ENCODE results near the gene CCDC122. TPM values are rescaled to one million over a fixed set of nuclear protein-coding genes. Genes with fewer than 3 reads are reported as not detected.

The CCDC122 gene
- total and polyA plus RNA-seq, 7 donors = 0.15 to 1.6 (median 0.91) TPM

DNA sequence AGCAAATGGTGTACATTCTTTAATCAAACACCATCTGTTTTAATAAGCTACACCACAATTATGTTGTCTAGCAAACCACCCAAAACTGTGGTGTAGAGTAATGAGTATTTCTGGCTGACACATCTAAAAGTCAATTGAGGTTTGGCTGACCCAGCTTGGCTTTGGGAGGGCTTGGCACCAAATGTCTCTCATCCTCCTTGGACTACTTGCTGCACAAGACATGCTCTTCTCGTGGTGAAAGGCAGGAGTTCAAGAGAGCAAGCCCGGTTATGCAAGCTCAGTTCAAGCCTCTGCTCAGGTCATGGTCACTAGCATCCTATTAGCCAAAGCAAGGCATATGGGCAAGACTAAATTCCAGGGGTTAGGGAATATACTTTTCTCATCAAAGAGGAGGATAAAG, 37.3 kb upstream of the CCDC122 start:
- no peaks in the 10 kb centered on the region for H3K4me1 ChIP-seq
- no peak for DNase-seq
- H3K27me3 ChIP-seq (ENCODE audit: insufficient read depth in 3 of 3, low read length in 2 of 3) = no peaks in the 10 kb centered on the region
- no peak for ATAC-seq
- no peak overlapping the region for H3K27ac ChIP-seq
- no peak for TF ChIP-seq CTCF (IDR thresholded peaks at IDR 0.05)
- intact Hi-C loops (cut with DNase I) = no loop called here
- 29 to 37% (median 32%) methylated on average over 2 of the region's 2 CpGs for WGBS, 3 donors
- H3K4me3 ChIP-seq = no peak overlapping the region
- H3K9me3 ChIP-seq = no peaks in the 10 kb centered on the region
- H3K36me3 ChIP-seq (ENCODE audit: insufficient read depth in 1 of 2, low read depth in 1 of 2) = no peaks in the 10 kb centered on the region

- Histone ChIP-seq H3K27me3 (ENCODE audit: insufficient read depth in 3 of 3, low read length in 2 of 3) (no peaks in the 10 kb centered on the region), H3K36me3 (ENCODE audit: insufficient read depth in 1 of 2, low read depth in 1 of 2) (no peaks in the 10 kb centered on the region), H3K4me3 (no peak overlapping the region), H3K4me1 (peaks cover 4% of the 10 kb centered on the region), H3K27ac (no peak overlapping the region), H3K9me3 (no peaks in the 10 kb centered on the region)
- no peak for DNase-seq
- intact Hi-C loops (cut with DNase I) = no loop called here
- 83 to 96% (median 84%) methylated on average over 3 to 6 of the region's 6 CpGs for WGBS, 3 donors
- TF ChIP-seq CTCF (IDR thresholded peaks at IDR 0.05) = no peak
- ATAC-seq = no peak
These were observed 35.9 kb upstream of the CCDC122 start for GRCh38 chr13:43915451-43915850.

- no peak for TF ChIP-seq CTCF (IDR thresholded peaks at IDR 0.05)
- DNase-seq = no peak
- Histone ChIP-seq H3K9me3 (no peaks in the 10 kb centered on the region), H3K27ac (no peak overlapping the region), H3K36me3 (ENCODE audit: insufficient read depth in 1 of 2, low read depth in 1 of 2) (no peaks in the 10 kb centered on the region), H3K4me3 (no peak overlapping the region), H3K27me3 (ENCODE audit: insufficient read depth in 3 of 3, low read length in 2 of 3) (no peaks in the 10 kb centered on the region), H3K4me1 (peaks cover 10% of the 10 kb centered on the region)
- intact Hi-C loops (cut with DNase I) = no loop called here
- 60 to 70% (median 64%) methylated on average over 3 of the region's 3 CpGs for WGBS, 3 donors
- no peak for ATAC-seq
These were observed 32.3 kb upstream of the CCDC122 start for GRCh38 chr13:43911871-43912270.

DNA sequence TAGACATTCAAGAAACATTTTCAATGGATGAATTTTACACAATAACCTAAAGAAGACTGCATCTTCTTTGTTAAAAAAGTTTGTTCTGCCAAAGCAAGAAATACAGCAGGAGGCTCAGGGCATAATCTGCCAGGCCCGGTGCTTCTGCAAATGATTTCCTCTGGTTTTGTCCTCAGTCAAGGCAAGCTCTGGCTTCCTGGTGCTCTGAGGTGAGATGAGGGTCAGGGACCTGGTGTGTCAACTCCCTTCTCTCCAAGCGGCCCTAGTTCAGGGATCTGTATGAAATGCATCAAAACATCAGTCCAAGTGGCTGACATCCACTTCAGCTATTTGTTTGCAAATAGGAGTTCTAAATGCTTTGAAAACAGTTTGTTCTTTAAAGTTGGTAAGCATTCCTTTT, 31.7 kb upstream of the CCDC122 start:
- 56 to 64% (median 58%) methylated on average over 2 of the region's 2 CpGs for WGBS, 3 donors
- intact Hi-C loops (cut with DNase I) = no loop called here
- no peaks in the 10 kb centered on the region for H3K27me3 ChIP-seq (ENCODE audit: insufficient read depth in 3 of 3, low read length in 2 of 3)
- H3K36me3 ChIP-seq (ENCODE audit: insufficient read depth in 1 of 2, low read depth in 1 of 2) = no peaks in the 10 kb centered on the region
- no peak overlapping the region for H3K4me3 ChIP-seq
- ATAC-seq (no peak), DNase-seq (no peak)
- no peaks in the 10 kb centered on the region for H3K9me3 ChIP-seq
- TF ChIP-seq CTCF (IDR thresholded peaks at IDR 0.05) = no peak
- H3K27ac ChIP-seq = no peak overlapping the region
- H3K4me1 ChIP-seq = peaks cover 10% of the 10 kb centered on the region

GRCh38 chr13:43910856-43911255, 31.3 kb upstream of the CCDC122 start:
- H3K4me3 ChIP-seq = no peak overlapping the region
- ATAC-seq = no peak
- H3K4me1 ChIP-seq = peaks cover 10% of the 10 kb centered on the region
- H3K27ac ChIP-seq = no peak overlapping the region
- H3K36me3 ChIP-seq (ENCODE audit: insufficient read depth in 1 of 2, low read depth in 1 of 2) = no peaks in the 10 kb centered on the region
- TF ChIP-seq CTCF (IDR thresholded peaks at IDR 0.05) = no peak
- H3K27me3 ChIP-seq (ENCODE audit: insufficient read depth in 3 of 3, low read length in 2 of 3) = no peaks in the 10 kb centered on the region
- intact Hi-C loops (cut with DNase I) = no loop called here
- no peaks in the 10 kb centered on the region for H3K9me3 ChIP-seq
- no peak for DNase-seq
